ENCODE data around the gene FBXL7. TPM values are rescaled to one million over a fixed set of nuclear protein-coding genes. Genes with fewer than 3 reads are reported as not detected.
A peak's percentile ranks its signal among the peaks of the same experiment; 100 is the strongest.

FBXL7 gene
- total RNA-seq, 2 donors from 2014 or later = 21.1 to 31.7 TPM

DNA sequence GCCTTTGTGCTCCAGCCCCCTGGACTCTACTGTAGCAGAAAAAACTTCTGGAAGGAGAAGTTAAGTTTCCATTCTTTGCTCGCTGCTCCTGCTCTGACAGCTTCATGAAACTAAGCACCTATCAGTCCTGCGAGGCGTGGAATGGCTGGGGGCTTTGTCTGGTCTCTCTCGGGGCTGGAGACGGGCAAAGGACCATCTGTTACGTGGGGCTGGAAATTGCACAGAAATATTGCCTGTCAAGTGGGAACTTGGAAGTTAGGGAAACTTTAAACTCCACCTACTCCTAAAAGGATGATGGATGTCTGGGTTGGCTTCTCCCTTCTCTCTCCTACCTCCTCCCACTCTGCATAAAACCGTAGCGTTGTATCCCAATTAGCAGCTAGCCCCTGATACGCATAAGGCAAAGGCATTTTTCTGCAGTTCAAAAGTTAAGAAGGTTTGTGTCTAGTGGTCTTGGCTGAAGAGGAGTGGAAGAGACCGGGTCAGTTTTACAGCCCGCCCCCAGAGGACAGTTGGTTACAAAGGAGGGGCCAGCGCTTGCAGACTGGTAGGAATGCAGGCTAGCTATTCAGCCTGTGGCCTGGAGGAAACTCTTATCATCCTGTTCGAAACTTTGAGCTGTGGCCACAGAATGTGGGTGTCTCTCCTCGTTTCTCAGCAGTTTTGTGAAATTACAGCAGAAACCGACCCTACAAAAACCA, 1.3 kb downstream of the FBXL7 start:
- TF ChIP-seq, protein P1, sequence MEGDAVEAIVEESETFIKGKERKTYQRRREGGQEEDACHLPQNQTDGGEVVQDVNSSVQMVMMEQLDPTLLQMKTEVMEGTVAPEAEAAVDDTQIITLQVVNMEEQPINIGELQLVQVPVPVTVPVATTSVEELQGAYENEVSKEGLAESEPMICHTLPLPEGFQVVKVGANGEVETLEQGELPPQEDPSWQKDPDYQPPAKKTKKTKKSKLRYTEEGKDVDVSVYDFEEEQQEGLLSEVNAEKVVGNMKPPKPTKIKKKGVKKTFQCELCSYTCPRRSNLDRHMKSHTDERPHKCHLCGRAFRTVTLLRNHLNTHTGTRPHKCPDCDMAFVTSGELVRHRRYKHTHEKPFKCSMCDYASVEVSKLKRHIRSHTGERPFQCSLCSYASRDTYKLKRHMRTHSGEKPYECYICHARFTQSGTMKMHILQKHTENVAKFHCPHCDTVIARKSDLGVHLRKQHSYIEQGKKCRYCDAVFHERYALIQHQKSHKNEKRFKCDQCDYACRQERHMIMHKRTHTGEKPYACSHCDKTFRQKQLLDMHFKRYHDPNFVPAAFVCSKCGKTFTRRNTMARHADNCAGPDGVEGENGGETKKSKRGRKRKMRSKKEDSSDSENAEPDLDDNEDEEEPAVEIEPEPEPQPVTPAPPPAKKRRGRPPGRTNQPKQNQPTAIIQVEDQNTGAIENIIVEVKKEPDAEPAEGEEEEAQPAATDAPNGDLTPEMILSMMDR (IDR thresholded peaks at IDR 0.05) = peak; percentile 19
- ATAC-seq (ENCODE audit: insufficient number of reproducible peaks, low FRiP score, low read depth) (no peak), DNase-seq (ENCODE audit: low spot score) (no peak)
- Histone ChIP-seq H3K4me1 (ENCODE audit: control insufficient read depth in 1 of 2, low read depth in 2 of 2) (peaks cover 3 to 34% of the 10 kb centered on the region in 2 donors), H3K27ac (peak overlapping the region; percentile 80 to 84), H3K9me3 (no peaks in the 10 kb centered on the region), H3K4me3 (peak overlapping the region; percentile 80), H3K27me3 (replicated peaks; ENCODE audit: insufficient read depth) (no peaks in the 10 kb centered on the region), H3K36me3 (no peaks in the 10 kb centered on the region)

DNA sequence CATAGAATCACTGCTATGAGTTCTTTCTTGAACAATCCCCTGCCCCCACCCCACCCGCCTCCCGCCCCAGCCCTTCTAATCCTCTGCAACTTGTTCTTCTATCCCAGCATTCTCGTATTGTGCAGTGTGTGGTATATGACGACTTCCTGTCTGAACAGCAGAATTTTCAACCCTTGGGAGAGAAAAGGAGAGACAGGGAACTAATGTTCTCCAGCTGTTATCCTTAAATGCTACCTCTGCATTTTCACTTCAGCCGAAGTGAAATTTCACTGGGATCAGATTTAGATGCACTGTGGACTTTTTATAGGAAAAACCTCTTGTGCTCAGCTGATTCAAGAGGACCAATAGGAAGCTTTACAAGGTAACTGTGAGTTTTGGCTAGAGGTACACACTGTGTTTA, 2.2 kb downstream of the FBXL7 start:
- no peaks in the 10 kb centered on the region for H3K9me3 ChIP-seq
- no peak for DNase-seq (ENCODE audit: low spot score)
- H3K27ac ChIP-seq = peak overlapping the region; percentile 80 to 84
- H3K27me3 ChIP-seq (replicated peaks; ENCODE audit: insufficient read depth) = no peaks in the 10 kb centered on the region
- H3K4me1 ChIP-seq (ENCODE audit: control insufficient read depth in 1 of 2, low read depth in 2 of 2) = peaks cover 3 to 34% of the 10 kb centered on the region in 2 donors
- TF ChIP-seq, protein P1 (IDR thresholded peaks at IDR 0.05) = no peak
- peak overlapping the region; percentile 80 for H3K4me3 ChIP-seq
- no peak for ATAC-seq (ENCODE audit: insufficient number of reproducible peaks, low FRiP score, low read depth)
- no peaks in the 10 kb centered on the region for H3K36me3 ChIP-seq

DNA sequence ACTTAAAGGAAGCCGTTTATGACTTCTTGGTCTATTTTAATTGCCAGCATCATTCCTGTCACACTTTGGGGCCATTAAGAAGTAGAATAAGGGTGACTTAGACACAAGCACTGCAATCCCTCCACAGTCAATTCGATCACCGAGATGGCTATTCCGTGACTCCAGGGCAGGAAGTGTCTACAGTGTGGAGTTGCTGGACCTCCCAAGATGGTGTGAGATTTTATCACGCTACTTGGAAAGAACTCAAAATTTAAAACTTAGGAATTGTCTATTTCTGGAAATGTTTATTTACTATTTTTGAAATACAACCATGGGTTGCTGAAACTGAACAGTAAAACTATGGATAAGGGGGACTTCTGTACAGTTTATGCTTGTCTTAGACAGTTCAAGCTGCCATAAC, 6.2 kb downstream of the FBXL7 start:
- DNase-seq (ENCODE audit: low spot score) (no peak), ATAC-seq (ENCODE audit: insufficient number of reproducible peaks, low FRiP score, low read depth) (no peak)
- H3K9me3 ChIP-seq = no peaks in the 10 kb centered on the region
- no peaks in the 10 kb centered on the region for H3K36me3 ChIP-seq
- TF ChIP-seq, protein P1 (IDR thresholded peaks at IDR 0.05) = no peak
- H3K27ac ChIP-seq = no peak overlapping the region
- H3K4me1 ChIP-seq (ENCODE audit: control insufficient read depth in 1 of 2, low read depth in 2 of 2) = peaks cover 6 to 48% of the 10 kb centered on the region in 2 donors
- no peaks in the 10 kb centered on the region for H3K27me3 ChIP-seq (replicated peaks; ENCODE audit: insufficient read depth)
- H3K4me3 ChIP-seq = no peak overlapping the region

DNA sequence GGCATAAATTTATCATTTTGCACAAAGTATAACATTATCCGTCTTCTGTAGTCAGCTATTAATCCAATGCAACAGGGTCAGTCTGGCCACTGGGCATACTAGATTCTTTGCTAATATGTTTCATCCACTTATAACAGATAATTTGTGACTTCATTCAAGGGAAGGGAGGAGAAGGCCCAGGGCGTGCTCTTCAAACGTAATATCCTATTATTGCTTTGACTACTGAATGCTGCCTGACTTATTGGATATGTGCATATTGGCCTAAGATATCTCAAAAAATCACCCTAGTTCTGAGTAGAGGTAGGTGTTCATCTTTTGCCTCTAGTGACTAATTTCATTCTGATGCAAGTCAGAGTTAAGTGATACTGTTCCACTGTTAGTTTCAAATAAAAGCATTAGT, 6.9 kb downstream of the FBXL7 start:
- Histone ChIP-seq H3K27me3 (replicated peaks; ENCODE audit: insufficient read depth) (no peaks in the 10 kb centered on the region), H3K9me3 (no peaks in the 10 kb centered on the region), H3K36me3 (no peaks in the 10 kb centered on the region), H3K4me1 (ENCODE audit: control insufficient read depth in 1 of 2, low read depth in 2 of 2) (peaks cover 6 to 53% of the 10 kb centered on the region in 2 donors), H3K4me3 (no peak overlapping the region), H3K27ac (no peak overlapping the region)
- ATAC-seq (ENCODE audit: insufficient number of reproducible peaks, low FRiP score, low read depth) (no peak), DNase-seq (ENCODE audit: low spot score) (no peak)
- TF ChIP-seq, protein P1 (IDR thresholded peaks at IDR 0.05) = no peak

DNA sequence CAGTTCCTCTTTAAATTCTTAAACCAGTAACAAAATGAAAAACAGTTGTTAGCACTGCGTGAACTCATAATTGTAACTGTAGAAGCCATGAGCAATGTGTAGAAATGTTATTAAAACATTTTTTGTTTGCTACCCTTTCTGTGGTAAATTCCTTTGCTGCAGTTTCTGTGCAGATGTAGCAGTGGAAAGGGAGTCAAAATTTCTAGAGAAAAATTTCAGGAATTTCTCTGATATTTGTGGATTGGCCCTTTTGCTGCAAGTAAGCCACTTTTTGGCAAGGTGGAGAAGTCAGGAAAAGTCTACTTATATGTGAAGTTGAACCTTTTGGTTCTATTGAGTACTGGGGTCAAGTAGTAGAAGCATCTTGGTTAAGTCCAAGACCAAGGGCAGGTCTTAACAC, 10.1 kb downstream of the FBXL7 start:
- Histone ChIP-seq H3K36me3 (no peaks in the 10 kb centered on the region), H3K4me3 (no peak overlapping the region), H3K9me3 (no peaks in the 10 kb centered on the region), H3K27me3 (replicated peaks; ENCODE audit: insufficient read depth) (no peaks in the 10 kb centered on the region), H3K4me1 (ENCODE audit: control insufficient read depth in 1 of 2, low read depth in 2 of 2) (peaks cover 6 to 51% of the 10 kb centered on the region in 2 donors), H3K27ac (no peak overlapping the region)
- DNase-seq (ENCODE audit: low spot score) (no peak), ATAC-seq (ENCODE audit: insufficient number of reproducible peaks, low FRiP score, low read depth) (no peak)
- TF ChIP-seq, protein P1 (IDR thresholded peaks at IDR 0.05) = no peak

All from thoracic aorta (tissue), 2 donors.